ENCODE measurements around the gene THAP10.

GRCh38 chr15:70876683-70877082, 15.6 kb downstream of the THAP10 start:
- TF ChIP-seq, protein P1, sequence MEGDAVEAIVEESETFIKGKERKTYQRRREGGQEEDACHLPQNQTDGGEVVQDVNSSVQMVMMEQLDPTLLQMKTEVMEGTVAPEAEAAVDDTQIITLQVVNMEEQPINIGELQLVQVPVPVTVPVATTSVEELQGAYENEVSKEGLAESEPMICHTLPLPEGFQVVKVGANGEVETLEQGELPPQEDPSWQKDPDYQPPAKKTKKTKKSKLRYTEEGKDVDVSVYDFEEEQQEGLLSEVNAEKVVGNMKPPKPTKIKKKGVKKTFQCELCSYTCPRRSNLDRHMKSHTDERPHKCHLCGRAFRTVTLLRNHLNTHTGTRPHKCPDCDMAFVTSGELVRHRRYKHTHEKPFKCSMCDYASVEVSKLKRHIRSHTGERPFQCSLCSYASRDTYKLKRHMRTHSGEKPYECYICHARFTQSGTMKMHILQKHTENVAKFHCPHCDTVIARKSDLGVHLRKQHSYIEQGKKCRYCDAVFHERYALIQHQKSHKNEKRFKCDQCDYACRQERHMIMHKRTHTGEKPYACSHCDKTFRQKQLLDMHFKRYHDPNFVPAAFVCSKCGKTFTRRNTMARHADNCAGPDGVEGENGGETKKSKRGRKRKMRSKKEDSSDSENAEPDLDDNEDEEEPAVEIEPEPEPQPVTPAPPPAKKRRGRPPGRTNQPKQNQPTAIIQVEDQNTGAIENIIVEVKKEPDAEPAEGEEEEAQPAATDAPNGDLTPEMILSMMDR (tag by site-specific recombination; IDR thresholded peaks at IDR 0.05), result no peak
- TF ChIP-seq ZFP3 (tag by site-specific recombination; IDR thresholded peaks at IDR 0.05; ENCODE audit: low read depth) (no peak), ZNF274 (IDR thresholded peaks at IDR 0.05; ENCODE audit: low read length) (no peak), ZNF274 (tag by site-specific recombination; IDR thresholded peaks at IDR 0.05; ENCODE audit: borderline replicate concordance) (no peak), ZNF830 (tag by site-specific recombination; IDR thresholded peaks at IDR 0.05; ENCODE audit: low read depth) (no peak), ZNF701 (tag by site-specific recombination; IDR thresholded peaks at IDR 0.05) (no peak), ZNF132 (tag by site-specific recombination; IDR thresholded peaks at IDR 0.05; ENCODE audit: borderline replicate concordance) (no peak)
